CD14-positive monocyte (primary cell): ENCODE results near the gene WRNIP1. TPM values are rescaled to one million over a fixed set of nuclear protein-coding genes. Genes with fewer than 3 reads are reported as not detected.

Experiments
- DNase-seq, 3 donors: peaks; one replicate each; pipeline ENCODE4 v3.0.0-alpha.2; 2011 to 2022
- H2AFZ ChIP-seq: 2 replicates; pipeline ENCODE4 v1.6.0; 2012; ENCODE audit warnings: mild to moderate bottlenecking, low read depth, low read length, inconsistent platforms; ENCODE audit not compliant: insufficient read depth, poor library complexity, severe bottlenecking
- H3K27ac ChIP-seq, 2 donors: 1 replicate in 1 of 2; 2 replicates in 1 of 2; pipeline ENCODE4 v1.5.1; 2012 to 2013; ENCODE audit warnings: low read length in 2 of 2, control low read depth in 1 of 2, inconsistent platforms in 1 of 2, low read depth in 1 of 2, mild to moderate bottlenecking in 1 of 2
- H3K27me3 ChIP-seq, 2 donors: one replicate each; pipeline versions ENCODE4 v1.6.0 to v1.6.1; 2011 to 2013; ENCODE audit warnings: low read length in 2 of 2; ENCODE audit not compliant: control insufficient read depth in 2 of 2, insufficient read depth in 2 of 2
- H3K36me3 ChIP-seq, 2 donors: replicated peaks in 1 of 2; 1 replicate in 1 of 2; 2 replicates in 1 of 2; pipeline versions ENCODE4 v1.5.1 to v1.6.1; 2012 to 2013; ENCODE audit warnings: low read length in 2 of 2, control low read depth in 1 of 2, inconsistent platforms in 1 of 2, mild to moderate bottlenecking in 1 of 2; ENCODE audit not compliant: insufficient read depth in 2 of 2, control insufficient read depth in 1 of 2
- H3K4me1 ChIP-seq, 2 donors: 1 replicate in 1 of 2; 2 replicates in 1 of 2; pipeline versions ENCODE4 v1.5.1 to v1.6.1; 2012 to 2013; ENCODE audit warnings: low read length in 2 of 2, control low read depth in 1 of 2, inconsistent platforms in 1 of 2, mild to moderate bottlenecking in 1 of 2, moderate library complexity in 1 of 2; ENCODE audit not compliant: insufficient read depth in 2 of 2, control insufficient read depth in 1 of 2
- H3K4me2 ChIP-seq: replicated peaks from 2 replicates; pipeline ENCODE3; 2012; ENCODE audit warnings: low read length, moderate library complexity, mild to moderate bottlenecking; ENCODE audit not compliant: poor library complexity, severe bottlenecking; ENCODE audit errors: extremely low read depth
- H3K4me3 ChIP-seq, 3 experiments: fragments of 200-600 bp in 1 of 3; sonication (generic) in 1 of 3; replicated peaks in 1 of 3; 1 replicate in 2 of 3; 2 replicates in 1 of 3; pipeline ENCODE4 v1.5.1; 2011 to 2013; ENCODE audit warnings: low read length in 3 of 3, mild to moderate bottlenecking in 3 of 3, control low read depth in 2 of 3, low read depth in 2 of 3, inconsistent platforms in 1 of 3, moderate library complexity in 1 of 3
- H3K79me2 ChIP-seq: 2 replicates; pipeline ENCODE4 v1.6.0; 2012; ENCODE audit warnings: mild to moderate bottlenecking, control low read depth, inconsistent platforms, low read length, moderate library complexity; ENCODE audit not compliant: insufficient read depth
- H3K9ac ChIP-seq: 2 replicates; pipeline ENCODE4 v1.6.0; 2017; ENCODE audit warnings: low read length, mild to moderate bottlenecking; ENCODE audit not compliant: insufficient read depth, poor library complexity, severe bottlenecking
- H3K9me3 ChIP-seq, 2 donors: replicated peaks in 1 of 2; 1 replicate in 1 of 2; 2 replicates in 1 of 2; pipeline versions ENCODE4 v1.5.1 to v1.6.1; 2012 to 2013; ENCODE audit warnings: low read length in 2 of 2, control low read depth in 1 of 2; ENCODE audit not compliant: control insufficient read depth in 1 of 2, insufficient read depth in 1 of 2
- H4K20me1 ChIP-seq: 2 replicates; pipeline ENCODE4 v1.6.0; 2012; ENCODE audit warnings: mild to moderate bottlenecking, low read length, control low read depth, moderate library complexity; ENCODE audit not compliant: insufficient read depth
- H3K27ac Mint-ChIP-seq, 7 donors: one replicate each; pipeline ENCODE4 v1.8.0; 2020; ENCODE audit warnings: mild to moderate bottlenecking in 7 of 7, mixed read lengths in 7 of 7, moderate library complexity in 6 of 7, inconsistent platforms in 2 of 7
- H3K27me3 Mint-ChIP-seq, 3 donors: one replicate each; pipeline ENCODE4 v1.8.0; 2021 to 2022; ENCODE audit warnings: low read depth in 3 of 3, mild to moderate bottlenecking in 3 of 3, mixed read lengths in 3 of 3, moderate library complexity in 3 of 3, inconsistent platforms in 1 of 3
- H3K36me3 Mint-ChIP-seq, 2 donors: one replicate each; pipeline ENCODE4 v1.8.0; 2020; ENCODE audit warnings: mixed read lengths in 2 of 2, inconsistent platforms in 1 of 2, mild to moderate bottlenecking in 1 of 2
- H3K4me1 Mint-ChIP-seq: one replicate; pipeline ENCODE4 v1.8.0; 2020; ENCODE audit warnings: mild to moderate bottlenecking, mixed read lengths
- H3K4me3 Mint-ChIP-seq, 2 donors: one replicate each; pipeline ENCODE4 v1.8.0; 2020; ENCODE audit warnings: mild to moderate bottlenecking in 2 of 2, mixed read lengths in 2 of 2, moderate library complexity in 1 of 2
- H3K9me3 Mint-ChIP-seq, 7 donors: one replicate each; pipeline ENCODE4 v1.8.0; 2020 to 2022; ENCODE audit warnings: mixed read lengths in 7 of 7, mild to moderate bottlenecking in 6 of 7, moderate library complexity in 6 of 7, inconsistent platforms in 2 of 7
- WGBS: methylation state at CpG from one replicate; pipeline ENCODE4 v1.1.5; 2013; ENCODE audit warnings: missing lambda C conversion rate; ENCODE audit not compliant: insufficient coverage; 5-methylcytosine and 5-hydroxymethylcytosine counted together
- intact Hi-C, 2 donors: fragments of 100-400 bp; cut with micrococcal nuclease; formaldehyde crosslinking; loops; one replicate each; pipeline versions ENCODE4 v1.15.0 to v1.15.1; 2023
- polyA plus RNA-seq, 3 donors: library from polyadenylated mRNA; depleted of rRNA in 1 of 3; unstranded in 2 of 3; stranded (reverse) in 1 of 3; fragments of 300-500 nt in 2 of 3; fragments of >200 nt in 1 of 3; fragmentation: Illumina TruSeq in 2 of 3; gene quantifications; 1 replicate in 2 of 3; 2 replicates in 1 of 3; pipeline ENCODE4 v1.2.3, GENCODE V29; 2012 to 2021
- TF ChIP-seq, protein P1 (sequence below): fragments of 200-600 bp; IDR thresholded peaks from one replicate; pipeline ENCODE4 v1.8.0; 2022; ENCODE audit warnings: antibody characterized with exemption, mild to moderate bottlenecking

The WRNIP1 gene
- polyA plus RNA-seq, 3 donors: 17.5 to 25.8 (median 17.8) TPM

DNA sequence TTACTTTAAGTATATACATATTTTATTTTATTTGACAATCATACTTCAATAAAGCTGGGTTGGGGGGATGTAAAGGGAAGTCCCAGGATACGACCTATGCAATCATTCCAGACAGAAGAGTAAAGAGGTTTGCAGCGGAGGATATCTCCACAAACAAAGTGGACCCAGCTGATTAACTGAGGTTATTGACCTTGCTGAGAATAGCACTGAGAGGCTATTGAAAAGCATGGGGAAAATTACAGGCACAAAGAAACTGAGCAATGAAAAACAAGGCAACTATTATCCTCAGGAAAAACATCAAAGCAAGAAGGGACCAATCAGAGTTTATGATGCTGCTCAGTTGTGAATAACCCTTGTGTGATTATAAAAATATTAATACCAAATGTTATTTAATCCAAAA is 43.8 kb downstream of the WRNIP1 start:
- intact Hi-C loops: no loop called here
- H3K9me3 Mint-ChIP-seq: peaks cover 0 to 1% (median 0%) of the 10 kb centered on the region in 7 donors
- peaks cover 3% of the 10 kb centered on the region in 2 donors for H3K36me3 Mint-ChIP-seq
- no peak overlapping the region for H3K27ac Mint-ChIP-seq
- no peaks in the 10 kb centered on the region for H4K20me1 ChIP-seq
- 80% methylated on average over 1 of the region's 2 CpGs for WGBS
- peaks cover 0 to 10% (median 2%) of the 10 kb centered on the region in 3 donors for H3K27me3 Mint-ChIP-seq
- H3K27ac ChIP-seq: no peak overlapping the region
- no peak overlapping the region for H3K9ac ChIP-seq
- H3K4me1 ChIP-seq: peaks cover 20 to 30% of the 10 kb centered on the region in 2 donors
- H3K36me3 ChIP-seq: no peaks in the 10 kb centered on the region
- DNase-seq: no peak
- H3K9me3 ChIP-seq: no peaks in the 10 kb centered on the region
- H3K79me2 ChIP-seq: no peaks in the 10 kb centered on the region
- no peak overlapping the region for H2AFZ ChIP-seq
- no peaks in the 10 kb centered on the region for H3K27me3 ChIP-seq
- TF ChIP-seq, protein P1, sequence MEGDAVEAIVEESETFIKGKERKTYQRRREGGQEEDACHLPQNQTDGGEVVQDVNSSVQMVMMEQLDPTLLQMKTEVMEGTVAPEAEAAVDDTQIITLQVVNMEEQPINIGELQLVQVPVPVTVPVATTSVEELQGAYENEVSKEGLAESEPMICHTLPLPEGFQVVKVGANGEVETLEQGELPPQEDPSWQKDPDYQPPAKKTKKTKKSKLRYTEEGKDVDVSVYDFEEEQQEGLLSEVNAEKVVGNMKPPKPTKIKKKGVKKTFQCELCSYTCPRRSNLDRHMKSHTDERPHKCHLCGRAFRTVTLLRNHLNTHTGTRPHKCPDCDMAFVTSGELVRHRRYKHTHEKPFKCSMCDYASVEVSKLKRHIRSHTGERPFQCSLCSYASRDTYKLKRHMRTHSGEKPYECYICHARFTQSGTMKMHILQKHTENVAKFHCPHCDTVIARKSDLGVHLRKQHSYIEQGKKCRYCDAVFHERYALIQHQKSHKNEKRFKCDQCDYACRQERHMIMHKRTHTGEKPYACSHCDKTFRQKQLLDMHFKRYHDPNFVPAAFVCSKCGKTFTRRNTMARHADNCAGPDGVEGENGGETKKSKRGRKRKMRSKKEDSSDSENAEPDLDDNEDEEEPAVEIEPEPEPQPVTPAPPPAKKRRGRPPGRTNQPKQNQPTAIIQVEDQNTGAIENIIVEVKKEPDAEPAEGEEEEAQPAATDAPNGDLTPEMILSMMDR: no peak
- H3K4me1 Mint-ChIP-seq: peaks cover 51% of the 10 kb centered on the region
- H3K4me2 ChIP-seq: no peak overlapping the region
- H3K4me3 ChIP-seq: no peak overlapping the region
- H3K4me3 Mint-ChIP-seq: no peak overlapping the region

DNA sequence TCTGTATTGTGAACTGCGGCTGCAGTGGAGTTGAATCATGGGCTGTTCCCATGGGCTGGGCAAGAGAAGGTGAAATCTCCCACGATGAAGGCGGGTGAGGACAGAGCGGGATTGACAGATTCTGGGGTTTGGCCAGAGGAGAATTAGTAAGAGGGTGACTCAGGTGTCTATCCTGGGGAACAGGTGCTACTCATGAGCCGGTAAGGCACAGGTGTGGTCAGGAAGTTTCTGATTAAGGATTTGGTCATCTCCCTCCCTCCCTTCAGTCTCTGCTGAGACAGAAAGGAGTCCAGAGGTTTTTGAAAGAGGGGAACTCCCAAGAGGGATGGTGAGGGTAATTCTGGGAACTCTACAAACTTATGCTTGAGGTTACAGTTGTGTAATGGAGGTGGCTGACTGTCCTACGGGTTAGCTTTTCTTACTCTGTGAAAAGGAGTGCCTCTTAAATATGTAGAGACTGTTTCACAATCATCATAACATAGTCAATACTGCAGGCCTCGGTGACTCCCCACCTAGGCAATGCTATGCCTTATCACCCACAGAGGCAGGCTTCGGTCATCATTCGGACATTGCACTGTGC is 45.0 kb downstream of the WRNIP1 start:
- Histone ChIP-seq H3K27ac (no peak overlapping the region), H3K36me3 (no peaks in the 10 kb centered on the region), H3K4me1 (peaks cover 20 to 30% of the 10 kb centered on the region in 2 donors), H2AFZ (no peak overlapping the region), H4K20me1 (no peaks in the 10 kb centered on the region), H3K27me3 (no peaks in the 10 kb centered on the region), H3K4me2 (no peak overlapping the region), H3K79me2 (no peaks in the 10 kb centered on the region), H3K9ac (no peak overlapping the region), H3K9me3 (no peaks in the 10 kb centered on the region), H3K4me3 (no peak overlapping the region)
- DNase-seq: peak; percentile 36 to 83 (median 48)
- H3K4me3 Mint-ChIP-seq: no peak overlapping the region
- TF ChIP-seq, protein P1: no peak
- H3K4me1 Mint-ChIP-seq: peaks cover 43% of the 10 kb centered on the region
- H3K27me3 Mint-ChIP-seq: peaks cover 0 to 8% (median 2%) of the 10 kb centered on the region in 3 donors
- H3K36me3 Mint-ChIP-seq: peaks cover 3% of the 10 kb centered on the region in 2 donors
- intact Hi-C loops: no loop called here
- peaks cover 0 to 3% (median 0%) of the 10 kb centered on the region in 7 donors for H3K9me3 Mint-ChIP-seq
- H3K27ac Mint-ChIP-seq: peak overlapping the region in 5 of 7 donors; percentile 59 to 89 (median 64)
- 73% methylated on average over 3 of the region's 9 CpGs for WGBS
